Measurements from ENCODE around the gene PAX1. TPM values are rescaled to one million over a fixed set of nuclear protein-coding genes. Genes with fewer than 3 reads are reported as not detected.
A peak's percentile ranks its signal among the peaks of the same experiment; 100 is the strongest.

Gene PAX1
- total RNA-seq, 4 donors from 2014 or later = 0.10 to 0.24 TPM; not detected in 2

GRCh38 chr20:21702016-21702415, 3.4 kb upstream of the PAX1 start:
- Histone ChIP-seq H3K4me1 (no peaks in the 10 kb centered on the region), H3K27ac (no peak overlapping the region), H3K4me3 (no peak overlapping the region), H3K27me3 (peaks cover 30 to 56% (median 49%) of the 10 kb centered on the region in 3 donors), H3K36me3 (no peaks in the 10 kb centered on the region), H3K9me3 (no peaks in the 10 kb centered on the region)
- in situ Hi-C loops (cut with MboI; ENCODE audit: low sequenced_read_pairs in 4 of 4) = loop anchor here in 3 of 4 donors (25.0 kb wide), 2 partner anchors 410 to 610 kb away; no protein-coding TSS in a partner anchor
- intact Hi-C loops (cut with DNase I; ENCODE audit: low total_unique reads) = no loop called here
- ATAC-seq (no peak), DNase-seq (no peak)
- no peak for TF ChIP-seq POLR2A (IDR thresholded peaks at IDR 0.05)
- TF ChIP-seq CTCF (IDR thresholded peaks at IDR 0.05 in 4 of 5, conservative IDR thresholded peaks at IDR 0.05 in 1 of 5) = no peak

GRCh38 chr20:21702553-21703470, 2.7 kb upstream of the PAX1 start:
- no peak for DNase-seq
- Histone ChIP-seq H3K36me3 (no peaks in the 10 kb centered on the region), H3K4me3 (peak overlapping the region in 2 of 4 donors; percentile 4 to 27), H3K9me3 (no peaks in the 10 kb centered on the region), H3K27ac (no peak overlapping the region), H3K27me3 (peaks cover 34 to 59% (median 49%) of the 10 kb centered on the region in 3 donors), H3K4me1 (no peaks in the 10 kb centered on the region)
- in situ Hi-C loops (cut with MboI; ENCODE audit: low sequenced_read_pairs in 4 of 4) = loop anchor here in 3 of 4 donors (25.0 kb wide), 2 partner anchors 409 to 609 kb away; no protein-coding TSS in a partner anchor
- ATAC-seq = no peak
- intact Hi-C loops (cut with DNase I; ENCODE audit: low total_unique reads) = no loop called here
- no peak for TF ChIP-seq POLR2A (IDR thresholded peaks at IDR 0.05)
- TF ChIP-seq CTCF (IDR thresholded peaks at IDR 0.05 in 4 of 5, conservative IDR thresholded peaks at IDR 0.05 in 1 of 5) = peak in 2 of 5 experiments; percentile 8 to 20

GRCh38 chr20:21703717-21704407, 1.6 kb upstream of the PAX1 start:
- no peak overlapping the region for H3K4me3 ChIP-seq
- intact Hi-C loops (cut with DNase I; ENCODE audit: low total_unique reads) (no loop called here), in situ Hi-C loops (cut with MboI; ENCODE audit: low sequenced_read_pairs in 4 of 4) (loop anchor here in 3 of 4 donors (25.0 kb wide), 2 partner anchors 408 to 608 kb away; no protein-coding TSS in a partner anchor)
- DNase-seq (no peak), ATAC-seq (no peak)
- no peaks in the 10 kb centered on the region for H3K4me1 ChIP-seq
- TF ChIP-seq POLR2A (IDR thresholded peaks at IDR 0.05) (no peak), CTCF (IDR thresholded peaks at IDR 0.05 in 4 of 5, conservative IDR thresholded peaks at IDR 0.05 in 1 of 5) (no peak)
- no peaks in the 10 kb centered on the region for H3K36me3 ChIP-seq
- H3K27me3 ChIP-seq = peaks cover 36 to 53% (median 50%) of the 10 kb centered on the region in 3 donors
- H3K27ac ChIP-seq = no peak overlapping the region
- H3K9me3 ChIP-seq = no peaks in the 10 kb centered on the region

- ATAC-seq (no peak), DNase-seq (no peak)
- H3K36me3 ChIP-seq = no peaks in the 10 kb centered on the region
- H3K4me1 ChIP-seq = no peaks in the 10 kb centered on the region
- TF ChIP-seq POLR2A (IDR thresholded peaks at IDR 0.05) = no peak
- TF ChIP-seq CTCF (IDR thresholded peaks at IDR 0.05 in 4 of 5, conservative IDR thresholded peaks at IDR 0.05 in 1 of 5) = no peak
- intact Hi-C loops (cut with DNase I; ENCODE audit: low total_unique reads) = no loop called here
- no peaks in the 10 kb centered on the region for H3K9me3 ChIP-seq
- H3K4me3 ChIP-seq = no peak overlapping the region
- H3K27ac ChIP-seq = no peak overlapping the region
- in situ Hi-C loops (cut with MboI; ENCODE audit: low sequenced_read_pairs in 4 of 4) = loop anchor here in 3 of 4 donors (25.0 kb wide), 2 partner anchors 408 to 608 kb away; no protein-coding TSS in a partner anchor
- peaks cover 36 to 55% (median 52%) of the 10 kb centered on the region in 3 donors for H3K27me3 ChIP-seq
These were observed 767 bp upstream of the PAX1 start for GRCh38 chr20:21704408-21705385.
